Stimulated activated CD4-positive, alpha-beta T cell treated with anti-CD3 and anti-CD28 coated beads, TNF-alpha, amount 100 ng/mL, for 1 hour (primary cell): Measurements from ENCODE around the gene DEPDC5.
"Not testable (repeated sequence)": the region's sequence is repeated elsewhere in the genome, so short reads cannot be mapped to it uniquely, and the experiment has no call there.

Source experiments
- DNase-seq, 3 donors: peaks; one replicate each; pipeline ENCODE4 v3.0.0-alpha.2; 2020; ENCODE audit warnings: low read depth in 3 of 3, low spot score in 1 of 3

The DEPDC5 gene

DNA sequence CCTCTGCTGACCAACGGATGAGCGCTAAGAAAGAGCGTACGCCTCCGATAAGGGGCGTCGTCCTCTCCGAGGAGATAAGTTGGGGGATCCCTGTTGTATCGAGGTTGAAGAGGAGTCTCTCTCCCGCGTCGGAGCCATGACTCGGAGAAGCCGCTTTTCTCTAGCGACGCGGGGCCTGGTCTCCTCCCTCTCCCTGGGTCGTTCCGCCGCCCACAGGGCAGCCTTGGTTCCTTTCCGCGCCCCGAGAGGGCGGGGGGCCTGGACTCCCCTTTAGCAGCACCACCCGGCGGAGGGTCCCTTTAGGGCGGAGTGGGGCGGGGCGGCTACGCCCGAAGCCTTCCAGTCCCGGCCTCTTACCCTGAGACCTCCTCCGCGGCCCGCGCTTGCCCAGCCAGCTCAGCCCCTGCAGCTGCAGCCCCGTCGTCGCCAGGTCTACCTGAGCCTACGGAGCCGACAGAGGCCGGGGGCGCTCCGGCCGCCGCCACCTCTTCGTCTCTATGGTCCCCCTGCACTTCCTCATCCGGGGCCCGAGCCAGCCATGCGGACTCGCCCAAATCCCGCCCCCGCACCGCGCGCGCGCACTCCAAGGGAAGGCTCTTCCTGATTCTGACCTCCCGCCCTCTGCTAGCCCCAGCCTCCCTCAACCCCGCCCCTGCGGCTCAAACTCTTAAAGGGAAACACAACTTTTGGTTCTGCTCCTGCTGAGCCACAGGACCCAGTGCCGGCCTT lies 4.0 kb upstream of the DEPDC5 start, which contains the start of gene PRR14L:
Gene PRR14L, minus strand, starts transcription at position 497 of the 729 bp plus-strand sequence. CDS start 11,272 bp downstream, outside the sequence.
- DNase-seq, result peak; percentile 92 to 100 (median 97)

DNA sequence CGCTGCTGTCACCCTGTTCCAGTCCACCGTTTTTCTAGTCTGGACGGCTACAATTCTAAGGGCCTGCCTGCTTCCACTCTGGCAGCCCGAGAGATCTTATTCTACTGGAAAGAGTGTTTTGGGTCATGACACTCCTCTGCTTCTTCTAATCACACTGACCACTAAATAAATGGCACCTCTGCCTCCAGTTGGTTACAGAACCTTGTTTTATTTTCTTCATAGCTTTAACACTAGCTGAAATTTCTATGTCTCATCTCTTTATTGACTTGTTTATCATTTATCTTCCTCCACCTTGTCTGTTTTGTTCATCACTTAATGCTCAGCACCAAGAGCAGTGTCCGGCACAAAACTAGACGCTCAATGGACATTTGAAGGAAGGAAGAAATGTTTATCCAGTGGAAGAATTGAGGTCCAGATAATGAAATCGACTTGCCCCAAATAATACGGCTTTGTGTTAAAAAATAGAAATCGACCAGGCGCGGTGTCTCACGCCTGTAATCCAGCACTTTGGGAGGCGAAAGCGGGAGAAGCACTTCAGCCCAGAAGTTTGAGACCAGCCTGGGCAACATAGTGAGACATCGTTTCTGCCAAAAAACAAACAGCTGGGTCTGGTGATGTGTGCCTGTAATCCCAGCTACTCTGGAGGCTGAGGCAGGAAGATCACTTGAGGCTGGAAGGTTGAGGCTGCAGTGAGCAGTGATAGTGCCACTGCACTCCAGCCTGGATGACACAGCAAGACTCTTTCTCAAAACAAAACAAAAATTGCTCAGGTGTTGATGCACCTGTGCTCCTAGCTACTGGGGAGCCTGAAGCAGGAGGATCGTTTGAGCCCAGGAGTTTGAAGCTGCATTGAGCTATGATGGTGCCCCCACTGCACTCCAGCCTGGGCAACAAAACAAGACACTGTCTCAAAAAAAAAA lies 3.2 kb upstream of the DEPDC5 start:
- no peak for DNase-seq

DNA sequence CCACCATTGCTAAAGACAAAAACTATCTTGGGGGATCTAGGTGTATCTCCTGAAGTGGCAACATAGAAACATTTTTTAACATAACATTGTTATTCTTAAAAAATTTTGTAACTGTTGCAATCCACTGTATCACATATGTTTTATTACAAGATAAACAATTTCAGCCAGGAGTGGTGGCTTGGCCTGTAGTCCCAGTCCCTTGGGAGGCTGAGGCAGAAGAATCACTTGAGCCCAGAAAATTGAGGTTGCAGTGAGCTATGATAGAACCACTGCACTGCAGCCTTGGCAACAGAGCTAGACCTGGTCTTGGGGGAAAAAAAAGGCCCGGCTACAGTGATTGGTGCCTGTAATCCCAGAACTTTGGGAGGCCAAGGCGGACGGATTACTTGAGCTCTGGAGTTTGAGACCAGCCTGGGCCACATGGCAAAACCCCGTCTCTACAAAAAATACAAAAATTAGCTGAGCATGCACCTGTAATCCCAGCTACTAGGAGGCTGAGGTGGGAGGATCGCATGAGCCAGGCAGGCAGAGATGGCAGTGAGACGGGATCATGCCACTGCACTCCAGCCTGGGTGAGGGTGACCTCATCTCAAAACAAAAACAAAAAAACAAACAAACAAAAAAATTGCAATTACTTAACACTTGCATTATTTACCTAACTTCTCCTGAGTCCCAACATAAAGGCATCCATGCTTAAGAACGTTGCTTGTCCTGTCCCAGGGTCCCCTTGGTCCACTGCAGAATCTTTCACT lies 1.5 kb upstream of the DEPDC5 start:
- no peak for DNase-seq

DNA sequence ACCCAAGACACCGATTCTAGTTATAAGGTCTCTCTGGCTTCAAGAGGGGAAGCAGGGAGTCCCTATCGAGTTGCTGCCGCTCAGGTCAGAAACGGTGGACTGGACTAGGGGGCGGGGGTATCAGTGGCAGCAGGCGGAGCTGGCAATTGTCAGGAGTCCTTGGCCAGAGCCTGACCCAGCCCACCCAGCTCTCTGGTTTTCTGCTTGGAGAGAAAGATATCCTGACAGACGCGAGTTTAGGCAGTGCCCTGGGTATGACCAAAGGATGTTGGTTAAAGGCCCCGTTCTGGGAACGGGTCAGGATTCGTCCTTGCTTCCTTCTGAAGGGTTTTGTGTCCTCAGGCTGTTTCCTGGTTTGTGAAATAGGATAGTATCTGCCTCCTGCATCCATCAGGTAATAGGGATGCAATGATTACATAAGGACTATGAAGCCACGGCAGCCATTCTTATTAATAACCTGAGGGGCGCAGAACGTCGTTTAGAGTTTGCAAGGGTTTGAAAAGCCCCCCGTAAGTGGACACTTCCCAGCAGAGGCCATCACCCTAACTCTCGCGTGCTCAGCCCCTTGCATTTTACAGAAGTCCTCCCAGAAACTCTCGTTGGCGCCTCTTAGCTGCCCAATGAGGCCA lies 700 bp upstream of the DEPDC5 start:
- DNase-seq, result no peak

DNA sequence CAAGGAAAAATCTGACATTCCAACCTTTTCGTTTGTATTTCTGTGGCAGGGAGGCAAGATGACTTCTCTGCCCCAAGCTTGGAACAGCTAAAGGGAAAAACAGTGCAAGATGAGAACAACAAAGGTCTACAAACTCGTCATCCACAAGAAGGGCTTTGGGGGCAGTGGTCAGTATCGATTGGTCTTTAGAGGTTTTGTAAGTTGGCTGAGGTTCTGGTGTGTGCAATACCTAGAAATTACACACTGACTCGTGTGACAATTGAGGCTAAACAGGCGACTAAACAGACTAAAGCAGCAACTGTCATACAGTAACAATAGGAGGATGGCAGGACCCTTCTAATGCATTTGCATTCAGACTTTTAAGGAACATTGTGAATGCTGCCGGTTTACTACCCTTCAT lies 994 bp downstream of the DEPDC5 start:
- DNase-seq, result no peak

DNA sequence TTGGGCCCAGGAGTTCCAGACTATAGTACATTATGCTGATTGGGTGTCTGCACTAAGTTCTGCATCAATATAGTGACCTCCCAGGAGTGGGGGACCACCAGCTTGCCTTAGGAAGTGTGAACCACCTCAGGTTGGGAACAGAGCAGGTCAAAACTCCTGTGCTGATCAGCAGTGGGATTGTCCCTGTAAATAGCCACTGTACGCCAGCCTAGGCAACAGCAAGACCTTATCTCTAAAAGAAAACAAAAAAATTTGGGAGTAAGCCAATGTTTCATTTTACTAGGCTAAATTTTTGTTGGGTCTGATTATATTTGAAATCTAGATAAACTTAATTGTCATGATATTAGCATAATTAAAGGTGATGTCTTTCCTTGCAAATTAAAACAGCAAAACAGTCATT lies 3.4 kb downstream of the DEPDC5 start:
- no peak for DNase-seq

DNA sequence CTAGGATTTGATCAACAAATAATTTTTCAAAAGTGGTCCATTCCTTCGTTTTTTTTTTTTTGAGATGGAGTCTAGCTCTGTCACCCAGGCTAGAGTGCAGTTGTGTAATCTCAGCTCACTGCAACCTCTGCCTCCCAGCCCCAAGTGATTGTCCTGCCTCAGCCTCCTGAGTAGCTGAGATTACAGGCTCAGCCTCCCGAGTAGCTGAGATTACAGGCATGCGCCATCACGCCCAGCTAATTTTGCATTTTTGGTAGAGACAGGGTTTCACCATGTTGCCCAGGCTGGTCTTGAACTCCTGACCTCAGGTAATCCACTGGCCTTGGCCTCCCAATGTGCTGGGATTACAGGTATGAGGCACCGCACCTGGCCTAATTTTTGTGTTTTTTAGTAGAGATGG lies 5.0 kb downstream of the DEPDC5 start:
- DNase-seq, result not testable (repeated sequence)

DNA sequence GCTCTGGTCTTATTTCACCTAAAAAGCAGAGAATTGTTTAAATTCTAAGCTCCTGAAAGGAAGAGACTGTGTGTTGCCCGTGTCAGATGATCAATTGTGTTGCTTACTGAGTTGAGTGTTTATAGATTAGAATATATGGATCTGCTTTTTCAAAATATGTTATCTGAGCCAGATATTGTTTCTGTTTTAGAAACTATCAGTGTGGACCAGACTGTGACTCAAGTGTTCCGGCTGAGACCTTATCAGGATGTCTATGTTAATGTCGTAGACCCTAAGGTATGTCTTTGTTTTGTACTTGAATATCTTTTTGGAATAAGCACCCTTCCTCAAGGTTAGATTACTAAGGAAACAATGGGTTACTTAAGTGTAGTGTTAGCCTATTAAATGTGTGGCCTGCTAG lies 11.0 kb downstream of the DEPDC5 start:
- no peak for DNase-seq

DNA sequence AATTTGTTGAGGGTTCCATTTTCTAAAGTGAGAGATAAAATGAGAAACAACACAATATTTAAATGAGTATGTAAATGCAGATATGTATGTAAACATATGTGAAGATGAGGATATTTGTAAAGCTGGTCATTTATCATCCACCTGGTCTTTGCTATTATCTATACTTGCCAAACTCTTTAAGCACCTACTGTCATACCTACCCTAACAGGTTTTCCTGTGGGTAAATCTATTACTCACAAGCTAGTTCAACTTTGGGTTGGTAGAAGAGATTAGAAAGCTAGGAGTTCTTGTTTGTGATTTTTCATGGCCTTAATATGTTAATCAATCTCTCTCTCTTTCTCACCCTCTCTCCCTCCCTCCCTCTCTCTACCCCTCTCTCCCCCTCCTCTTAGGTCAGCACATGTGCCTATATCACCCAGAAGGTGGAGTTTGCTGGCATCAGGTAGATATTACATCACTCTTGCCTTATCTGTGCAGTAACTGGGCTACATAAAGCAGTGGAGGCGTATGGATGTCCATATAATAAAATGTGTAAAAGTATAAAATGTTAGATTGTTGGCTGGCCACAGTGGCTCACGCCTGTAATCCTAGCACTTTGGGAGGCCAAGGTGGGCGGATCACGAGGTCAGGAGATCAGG lies 14.7 kb downstream of the DEPDC5 start:
- no peak for DNase-seq

DNA sequence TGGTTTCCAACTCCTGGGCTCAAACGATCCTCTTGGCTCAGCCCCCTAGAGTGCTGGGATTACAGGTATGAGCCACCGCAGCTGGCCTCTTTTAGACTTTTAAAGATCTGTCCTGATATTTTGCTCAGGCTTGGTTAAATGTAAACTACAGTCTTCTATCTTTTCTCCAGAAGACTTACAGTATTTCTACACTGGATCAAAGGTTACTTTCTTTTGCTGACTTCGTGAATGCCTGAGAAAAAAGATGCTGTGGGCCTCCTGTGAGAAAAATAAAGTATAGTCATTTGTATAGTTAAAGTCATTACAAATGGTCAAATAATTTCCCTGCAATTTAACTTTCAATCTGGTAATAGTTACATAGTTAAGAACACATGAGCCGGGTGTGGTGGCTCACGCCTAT lies 19.6 kb downstream of the DEPDC5 start:
- no peak for DNase-seq

DNA sequence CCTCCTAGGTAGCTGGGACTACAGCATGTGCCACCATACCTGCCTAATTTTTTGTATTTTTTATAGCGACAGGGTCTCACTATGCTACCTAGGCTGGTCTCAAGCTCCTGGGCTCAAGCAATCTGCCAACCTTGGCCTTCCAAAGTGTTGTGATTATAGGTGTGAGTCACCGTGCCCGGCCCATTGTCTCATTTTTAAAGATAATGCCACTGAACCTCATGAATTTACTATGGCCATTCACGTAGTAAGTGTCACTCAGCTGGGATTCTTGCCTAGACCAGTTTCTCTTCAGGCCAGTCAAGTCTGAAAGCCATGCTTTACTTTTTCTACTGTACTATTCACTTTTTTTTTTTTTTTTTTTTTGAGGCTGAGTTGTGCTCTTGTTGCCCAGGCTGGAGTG lies 22.4 kb downstream of the DEPDC5 start:
- DNase-seq, result no peak

DNA sequence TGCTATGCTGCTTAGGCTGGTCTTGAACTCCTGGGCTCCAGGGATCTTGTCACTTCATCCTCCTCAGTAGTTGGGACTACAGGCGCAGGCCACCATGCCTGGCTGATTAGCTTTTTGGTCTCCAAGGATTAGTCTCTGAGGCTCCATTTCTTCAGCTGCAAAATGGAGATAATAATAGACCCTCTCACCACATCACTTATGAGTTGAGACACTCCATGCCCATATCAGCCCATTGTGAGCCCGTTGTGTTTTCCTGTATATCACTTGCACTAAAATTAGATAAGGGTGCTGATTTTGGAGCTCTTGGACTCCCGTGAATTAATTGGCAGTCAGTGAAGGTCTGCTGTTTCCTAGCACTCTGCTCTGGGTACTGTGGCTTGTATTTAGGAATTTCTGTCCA lies 36.0 kb downstream of the DEPDC5 start:
- no peak for DNase-seq

DNA sequence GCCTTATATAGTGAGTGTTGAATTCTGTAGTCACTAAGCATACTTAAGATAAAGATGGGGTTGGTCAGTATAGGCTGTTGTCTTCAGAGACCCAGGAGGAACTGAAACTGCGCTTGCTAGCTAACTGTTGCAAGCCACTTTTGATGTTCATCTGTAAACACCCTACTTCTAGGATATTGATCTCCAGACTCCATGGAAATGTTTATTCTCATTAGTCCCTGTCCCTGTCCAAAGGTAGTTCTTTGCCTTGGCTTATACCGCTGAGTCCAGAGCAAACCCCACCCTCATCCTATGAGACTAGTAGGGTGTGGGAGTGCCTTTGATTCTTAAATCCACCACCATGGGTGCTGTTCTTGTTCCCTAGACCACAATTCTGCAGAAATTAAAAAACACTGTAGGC lies 36.4 kb downstream of the DEPDC5 start:
- no peak for DNase-seq

DNA sequence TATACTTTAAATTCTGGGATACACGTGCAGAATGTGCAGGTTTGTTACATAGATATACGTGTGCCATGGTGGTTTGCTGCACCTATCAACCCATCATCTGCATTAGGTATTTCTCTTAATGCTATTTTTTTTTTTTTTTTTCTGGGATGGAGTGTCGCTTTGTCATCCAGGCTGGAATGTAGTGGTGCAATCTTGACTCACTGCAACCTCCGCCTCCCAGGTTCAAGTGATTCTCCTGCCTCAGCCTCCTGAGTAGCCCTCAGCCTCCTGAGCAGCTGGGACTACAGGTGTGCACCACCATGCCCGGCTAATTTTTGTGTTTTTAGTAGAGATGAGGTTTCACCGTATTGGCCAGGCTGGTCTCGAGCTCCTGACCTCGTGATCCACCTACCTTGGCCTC lies 45.5 kb downstream of the DEPDC5 start:
- DNase-seq, result not testable (repeated sequence)

DNA sequence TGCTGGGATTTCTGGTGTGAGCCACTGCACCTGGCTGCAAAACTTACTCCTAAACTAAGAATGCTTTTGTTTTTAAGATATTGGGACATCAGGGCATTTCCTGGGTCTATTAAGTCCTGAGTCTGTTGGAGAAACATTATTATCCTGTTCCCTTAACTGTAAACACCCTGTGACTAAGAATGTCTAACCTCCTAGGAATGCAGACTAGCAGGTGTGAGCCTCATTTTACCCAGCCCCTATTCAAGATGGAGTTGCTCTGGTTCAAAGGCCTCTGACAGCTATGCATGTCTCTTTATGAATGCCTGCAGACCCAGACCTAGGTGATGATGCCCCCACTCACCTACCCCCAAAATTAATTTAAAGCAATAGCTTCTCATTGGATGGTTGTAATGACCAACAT lies 46.2 kb downstream of the DEPDC5 start:
- DNase-seq, result no peak

DNA sequence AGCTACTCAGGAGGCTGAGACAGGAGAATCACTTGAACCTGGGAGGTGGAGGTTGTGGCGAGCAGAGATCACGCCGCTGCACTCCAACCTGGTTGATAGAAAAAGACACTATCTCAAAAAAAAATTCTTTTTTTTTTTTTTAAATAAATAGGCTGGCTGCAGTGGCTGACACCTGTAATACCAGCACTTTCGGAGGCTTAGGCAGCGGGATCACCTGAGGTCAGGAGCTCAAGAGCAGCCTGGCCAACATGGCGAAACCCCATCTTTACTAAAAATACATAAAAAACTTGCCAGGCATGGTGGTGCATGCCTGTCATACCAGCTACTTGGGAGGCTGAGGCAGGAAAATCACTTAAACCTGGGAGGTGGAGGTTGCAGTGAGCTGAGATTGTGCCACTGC lies 47.0 kb downstream of the DEPDC5 start:
- not testable (repeated sequence) for DNase-seq

DNA sequence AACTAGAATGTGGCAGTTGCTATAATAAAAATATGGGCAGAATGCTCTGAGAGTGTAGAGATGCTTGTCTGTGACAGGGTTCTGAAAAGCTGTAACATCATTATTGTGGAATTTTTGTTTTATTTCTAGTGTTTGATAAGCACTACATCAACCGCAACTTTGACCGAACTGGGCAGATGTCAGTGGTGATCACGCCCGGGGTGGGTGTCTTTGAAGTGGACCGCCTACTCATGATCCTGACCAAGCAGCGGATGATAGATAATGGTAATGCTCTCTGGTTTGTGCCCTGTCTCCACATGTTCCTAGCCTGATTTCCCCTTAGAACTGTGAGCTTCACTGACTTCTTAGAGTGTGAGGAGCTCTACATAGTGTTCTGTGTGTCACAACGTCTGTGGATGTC lies 48.8 kb downstream of the DEPDC5 start:
- no peak for DNase-seq

DNA sequence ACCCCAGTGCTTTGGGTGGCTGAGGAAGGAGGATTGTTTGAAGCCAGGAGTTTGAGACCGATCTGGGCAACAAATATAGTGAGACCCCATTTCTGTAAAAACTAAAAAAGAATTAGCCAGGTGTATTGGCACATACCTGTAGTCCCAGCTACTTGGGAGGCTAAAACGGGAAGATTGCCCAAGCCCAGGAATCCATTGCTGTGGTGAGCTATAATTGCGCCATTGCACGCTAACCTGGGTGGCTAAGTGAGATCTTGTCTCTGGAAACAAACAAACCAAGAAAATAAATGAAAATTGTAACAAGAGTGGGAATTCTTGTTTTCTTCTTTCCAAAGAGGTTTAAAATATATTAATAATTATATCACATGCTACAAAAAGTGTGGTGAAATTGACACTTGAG lies 52.9 kb downstream of the DEPDC5 start:
- no peak for DNase-seq

DNA sequence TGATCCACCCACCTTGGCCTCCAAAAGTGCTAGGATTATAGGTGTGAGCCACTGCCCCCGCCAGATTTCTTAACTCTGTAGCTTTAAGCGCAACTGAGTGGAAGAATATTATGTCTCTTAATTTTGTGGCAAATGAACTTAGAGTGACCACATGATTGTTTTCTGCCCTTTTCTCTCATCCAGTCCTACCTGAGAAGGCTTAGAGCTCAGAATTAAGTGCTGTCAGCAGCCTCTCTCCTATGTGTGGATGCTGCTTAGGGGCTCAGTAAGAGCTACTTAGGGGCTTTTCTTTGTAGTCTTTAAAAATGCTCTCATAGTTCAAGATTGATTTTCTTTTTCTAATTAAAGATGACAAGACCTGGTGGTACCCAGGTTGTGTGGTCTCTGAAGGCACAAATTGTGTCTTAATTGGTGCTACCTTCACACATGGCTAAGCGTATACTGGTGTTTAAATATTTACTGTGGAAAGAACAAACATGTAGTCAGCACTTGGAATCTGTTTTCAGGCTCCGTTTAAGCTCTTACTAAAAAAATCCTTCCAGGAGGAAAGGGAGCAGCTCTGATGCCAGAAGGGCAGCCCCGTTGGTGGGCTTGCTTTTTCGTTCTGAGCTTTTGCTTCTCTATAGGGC lies 59.3 kb downstream of the DEPDC5 start:
- DNase-seq, result no peak

DNA sequence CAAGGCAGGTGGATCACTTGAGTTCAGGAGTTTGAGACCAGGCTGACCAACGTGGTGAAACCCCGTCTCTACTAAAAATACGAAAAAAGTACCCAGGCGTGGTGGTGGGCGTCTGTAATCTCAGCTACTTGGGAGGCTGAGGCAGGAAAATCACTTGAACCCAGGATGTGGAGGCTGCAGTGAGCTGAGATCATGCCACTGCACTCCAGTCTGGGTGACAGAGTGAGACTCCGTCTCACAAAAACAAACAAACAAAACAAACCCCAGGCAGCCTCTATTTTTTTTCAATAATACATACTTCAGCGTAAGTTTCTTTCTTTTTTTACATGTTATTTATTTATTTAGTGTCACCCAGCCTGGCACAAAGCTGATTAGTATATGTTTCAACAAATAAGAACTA lies 60.1 kb downstream of the DEPDC5 start:
- not testable (repeated sequence) for DNase-seq
